GM12878 (cell line): ENCODE measurements around the gene ZKSCAN8. TPM values are rescaled to one million over a fixed set of nuclear protein-coding genes. Genes with fewer than 3 reads are reported as not detected.

ENCODE experiments used
- ATAC-seq: fragments of 200-7000 bp; cut with Tn5 transposase; 3 replicates; pipeline ENCODE4 v1.9.1; 2020; ENCODE audit warnings: mild to moderate bottlenecking, moderate library complexity
- BruUV-seq: library from RNA; stranded (reverse); fragments of 400-500 nt; replicated peaks from 2 replicates; lab custom pipeline; 2021; lab: Mats Ljungman, UMichigan
- CTCF ChIA-PET: fragments of 300-600 bp; sonication (Branson Sonifier 250); formaldehyde crosslinking; extraction: SDS; loops from one replicate; lab custom pipeline; 2021; ENCODE audit warnings: inconsistent platforms; lab: Yijun Ruan, JAX
- POLR2A ChIA-PET: fragments of 350-600 bp; formaldehyde crosslinking; extraction: SDS; loops from one replicate; lab custom pipeline; 2021; ENCODE audit warnings: inconsistent platforms; lab: Charles Lee
- RAD21 ChIA-PET: fragments of 300-600 bp; sonication (Branson Sonifier 250); formaldehyde crosslinking; loops from one replicate; lab custom pipeline; 2023; ENCODE audit warnings: antibody characterized with exemption; ENCODE audit not compliant: unreplicated experiment; lab: Charles Lee
- SMC1A ChIA-PET: fragments of 300-600 bp; sonication (Branson Sonifier 250); formaldehyde crosslinking; loops from one replicate; lab custom pipeline; 2023; ENCODE audit not compliant: unreplicated experiment, uncharacterized antibody; lab: Charles Lee
- DNase-seq: peaks from one replicate; pipeline ENCODE4 v3.0.0-alpha.2; 2011; ENCODE audit warnings: low read depth, low spot score
- FAIRE-seq: peaks from 3 replicates; lab custom pipeline; 2011; peaks lifted over from hg19 to GRCh38; lab: Jason Lieb, UNC
- H2AFZ ChIP-seq: 2 replicates; pipeline ENCODE4 v1.6.0; 2011; ENCODE audit warnings: low read depth, low read length, control low read depth; ENCODE audit not compliant: control insufficient read depth
- H3K27ac ChIP-seq: 2 replicates; pipeline ENCODE4 v1.5.1; 2011; ENCODE audit warnings: control low read depth; ENCODE audit not compliant: control insufficient read depth, insufficient read depth
- H3K27me3 ChIP-seq, 2 experiments: replicated peaks in 1 of 2; 2 replicates each; pipeline versions ENCODE4 v1.6.0 to v1.6.1; 2011; ENCODE audit warnings: low read length in 1 of 2; ENCODE audit not compliant: control insufficient read depth in 2 of 2, insufficient read depth in 2 of 2
- H3K36me3 ChIP-seq, 2 experiments: 2 replicates each; pipeline ENCODE4 v1.5.1; 2011; ENCODE audit warnings: low read length in 1 of 2; ENCODE audit not compliant: control insufficient read depth in 2 of 2, insufficient read depth in 2 of 2
- H3K4me1 ChIP-seq: 2 replicates; pipeline ENCODE4 v1.6.1; 2011; ENCODE audit warnings: mild to moderate bottlenecking, low read length, moderate library complexity, mixed read lengths; ENCODE audit not compliant: control insufficient read depth, insufficient read depth
- H3K4me2 ChIP-seq: 2 replicates; pipeline ENCODE4 v1.6.0; 2011; ENCODE audit warnings: control low read depth; ENCODE audit not compliant: control insufficient read depth, insufficient read depth
- H3K4me3 ChIP-seq: fragments of 200-600 bp; sonication (generic); 2 replicates; pipeline ENCODE4 v1.5.1; 2016
- H3K79me2 ChIP-seq: 2 replicates; pipeline ENCODE4 v1.6.0; 2011; ENCODE audit warnings: low read length; ENCODE audit not compliant: control insufficient read depth, insufficient read depth
- H3K9ac ChIP-seq: 2 replicates; pipeline ENCODE4 v1.8.0; 2011; ENCODE audit warnings: low read length, control low read depth, mixed read lengths; ENCODE audit not compliant: control insufficient read depth, insufficient read depth
- H3K9me3 ChIP-seq: replicated peaks from 3 replicates; pipeline ENCODE4 v1.5.1; 2011; ENCODE audit warnings: mild to moderate bottlenecking, low read length; ENCODE audit not compliant: control insufficient read depth, insufficient read depth
- H4K20me1 ChIP-seq: 2 replicates; pipeline ENCODE4 v1.6.0; 2011; ENCODE audit not compliant: control insufficient read depth, insufficient read depth
- CREB1 ChIP-seq: IDR thresholded peaks from 2 replicates; pipeline ENCODE4 v1.6.1; 2012; ENCODE audit warnings: low read depth, mild to moderate bottlenecking, inconsistent platforms
- ESRRA ChIP-seq: IDR thresholded peaks from 2 replicates; pipeline ENCODE4 v1.6.1; 2012; ENCODE audit warnings: mild to moderate bottlenecking, low read length, improper control_type of control experiment
- ETV6 ChIP-seq, 2 experiments: fragments of 450-650 bp in 1 of 2; IDR thresholded peaks in 1 of 2; conservative IDR thresholded peaks in 1 of 2; 2 replicates each; pipeline ENCODE4 v1.6.1; 2014; ENCODE audit warnings: antibody characterized with exemption in 1 of 2, borderline replicate concordance in 1 of 2, low read depth in 1 of 2, mild to moderate bottlenecking in 1 of 2, moderate library complexity in 1 of 2
- POU2F2 ChIP-seq: IDR thresholded peaks from 3 replicates; pipeline ENCODE4 v1.6.1; 2011; ENCODE audit warnings: low read depth, mild to moderate bottlenecking, low read length, borderline replicate concordance
- RCOR1 ChIP-seq: conservative IDR thresholded peaks from 2 replicates; pipeline ENCODE4 v1.6.1; 2012; ENCODE audit warnings: low read depth, low read length, improper control_type of control experiment
- TCF12 ChIP-seq: IDR thresholded peaks from 2 replicates; pipeline ENCODE4 v1.6.1; 2011; ENCODE audit warnings: low read depth, mild to moderate bottlenecking, low read length
- USF2 ChIP-seq: IDR thresholded peaks from 2 replicates; pipeline ENCODE4 v1.6.1; 2011; ENCODE audit warnings: low read depth, low read length, improper control_type of control experiment, borderline replicate concordance
- ZBTB33 ChIP-seq: fragments of 450-650 bp; IDR thresholded peaks from 2 replicates; pipeline ENCODE4 v1.6.1; 2017; ENCODE audit warnings: mild to moderate bottlenecking
- ZNF622 ChIP-seq: fragments of 450-650 bp; IDR thresholded peaks from 2 replicates; pipeline ENCODE4 v1.6.1; 2017; ENCODE audit warnings: mild to moderate bottlenecking, inconsistent platforms
- WGBS: methylation state at CpG from one replicate; pipeline ENCODE4 v1.1.6; 2016; ENCODE audit warnings: low lambda C conversion rate; ENCODE audit not compliant: insufficient replicate concordance, insufficient coverage; ENCODE audit errors: missing lambda C conversion rate; 5-methylcytosine and 5-hydroxymethylcytosine counted together
- in situ Hi-C: fragments of 300-500 bp; cut with MboI; formaldehyde crosslinking; loops from 9 replicates; pipeline ENCODE4 v1.14.3; 2018; ENCODE audit warnings: mixed read lengths
- intact Hi-C: fragments of 100-400 bp; cut with micrococcal nuclease; formaldehyde crosslinking; loops from one replicate; pipeline ENCODE4 v1.14.2; 2022; ENCODE audit not compliant: unreplicated experiment
- polyA plus RNA-seq, 11 experiments: library from polyadenylated mRNA; depleted of rRNA in 4 of 11; unstranded in 6 of 11; stranded (reverse) in 5 of 11; fragments of >200 nt; fragmentation: Nextera tagmentation in 4 of 11; fragmentation: Illumina TruSeq in 1 of 11; extraction: Ambion mirVana in 4 of 11; extraction: Trizol in 1 of 11; gene quantifications; 1 replicate in 1 of 11; 2 replicates in 10 of 11; pipeline versions ENCODE4 v1.2.1 to v1.2.3, GENCODE V29; 2011 to 2016; ENCODE audit warnings: inconsistent platforms in 2 of 11, missing spikeins in 2 of 11, low read depth in 1 of 11
- total RNA-seq, 4 experiments: library from RNA; depleted of rRNA in 3 of 4; stranded (reverse); fragments of >200 nt in 3 of 4; fragmentation: Illumina TruSeq in 1 of 4; extraction: Trizol in 1 of 4; gene quantifications; 2 replicates each; pipeline versions ENCODE4 v1.2.1 to v1.2.3, GENCODE V29; 2013 to 2021

The ZKSCAN8 gene
- total and polyA plus RNA-seq, 10 of the 15 experiments (the other 5 are each of a cell fraction or from before 2014, with no cell fraction given) = 1.0 to 17.9 (median 8.7) TPM

GRCh38 chr6:28134716-28135115, 7.0 kb upstream of the ZKSCAN8 start:
- FAIRE-seq = no peak
- WGBS = 100% methylated on average over 1 of the region's 1 CpG
- ChIA-PET CTCF (no interaction called here), RAD21 (no interaction called here), SMC1A (no interaction called here), POLR2A (no interaction called here)
- TF ChIP-seq ZBTB33 = no peak
- no peak for TF ChIP-seq ESRRA
- TF ChIP-seq ZNF622 = no peak
- no peak for TF ChIP-seq CREB1
- Histone ChIP-seq H4K20me1 (no peaks in the 10 kb centered on the region), H3K4me3 (no peak overlapping the region), H3K4me2 (0 out of 2 replicates have a peak overlapping the region, but pooled peaks have one; percentile 11), H3K9ac (no peak overlapping the region), H2AFZ (no peak overlapping the region), H3K27ac (no peak overlapping the region; the same call in 1 of the 2 replicates), H3K4me1 (peaks cover 8% of the 10 kb centered on the region; the same call in 1 of the 2 replicates), H3K27me3 (no peaks in the 10 kb centered on the region), H3K79me2 (peaks cover 52% of the 10 kb centered on the region), H3K36me3 (peaks cover 0 to 3% of the 10 kb centered on the region in 2 experiments; a peak in 2 of 4 replicates), H3K9me3 (no peaks in the 10 kb centered on the region)
- no peak for DNase-seq
- no peak for ATAC-seq
- in situ Hi-C loops = loop anchor here (5.0 kb wide), 1 partner anchor 223 kb away; no protein-coding TSS in a partner anchor
- BruUV-seq = no TSS peak
- intact Hi-C loops = loop anchor here (1.0 to 10.0 kb wide), 4 partner anchors 222 to 300 kb away; partner anchors contain the start of gene ZSCAN12

- Histone ChIP-seq H3K79me2 (peaks cover 50% of the 10 kb centered on the region), H3K4me2 (peak overlapping the region; percentile 76), H3K27ac (peak overlapping the region; percentile 92; the same call in 1 of the 2 replicates), H3K9ac (peak overlapping the region; percentile 97), H2AFZ (no peak overlapping the region), H3K27me3 (no peaks in the 10 kb centered on the region), H4K20me1 (no peaks in the 10 kb centered on the region), H3K9me3 (no peaks in the 10 kb centered on the region), H3K4me1 (peaks cover 9% of the 10 kb centered on the region; the same call in 1 of the 2 replicates), H3K4me3 (peak overlapping the region; percentile 88), H3K36me3 (no peaks in the 10 kb centered on the region; a peak in 1 of 4 replicates)
- in situ Hi-C loops = no loop called here
- SMC1A ChIA-PET = interaction anchor here (2.3 kb wide), 1 partner anchor 8 kb away, joined by 8 read pairs; no protein-coding TSS in a partner anchor
- BruUV-seq = no TSS peak
- RAD21 ChIA-PET = interaction anchor here (1.2 to 1.8 kb wide), 2 partner anchors 233 to 249 kb away, joined by 3 to 5 read pairs; no protein-coding TSS in a partner anchor
- ATAC-seq (peak; percentile 6; the same call in 2 of the 3 replicates), DNase-seq (no peak), FAIRE-seq (no peak)
- CTCF ChIA-PET = interaction anchor here (2.3 kb wide), 1 partner anchor 220 kb away, joined by 16 read pairs; no protein-coding TSS in a partner anchor
- intact Hi-C loops = loop anchor here (5.0 to 10.0 kb wide), 3 partner anchors 233 to 301 kb away; partner anchors contain the start of gene ZSCAN12
- POLR2A ChIA-PET = no interaction called here
- 3% methylated on average over 3 of the region's 3 CpGs for WGBS
- TF ChIP-seq RCOR1 = no peak
- TF ChIP-seq USF2 = no peak; the same call in 1 of the 2 replicates
- no peak for TF ChIP-seq TCF12
- TF ChIP-seq ETV6 (conservative IDR thresholded peaks at IDR 0.05 in 1 of 2, IDR thresholded peaks at IDR 0.05 in 1 of 2; ENCODE audit: borderline replicate concordance in 1 of 2, low read depth in 1 of 2) = no peak
- no peak for TF ChIP-seq POU2F2
Observed at GRCh38 chr6:28135393-28135792, 6.3 kb upstream of the ZKSCAN8 start.
